A549 (cell line): Measurements from ENCODE around the gene CENATAC. TPM values are rescaled to one million over a fixed set of nuclear protein-coding genes. Genes with fewer than 3 reads are reported as not detected.

Source experiments
- ATAC-seq, 2 experiments: fragments of 200-7000 bp in 1 of 2; fragments of >200 bp in 1 of 2; cut with Nextera tagmentation in 1 of 2; cut with Tn5 transposase in 1 of 2; 3 replicates each; pipeline versions ENCODE4 v1.8.0 to v1.9.1; 2018 to 2020; ENCODE audit warnings: mild to moderate bottlenecking in 1 of 2, moderate library complexity in 1 of 2
- CTCF ChIA-PET: fragments of 300-600 bp; sonication (Branson Sonifier 250); formaldehyde crosslinking; extraction: SDS; loops from one replicate; lab custom pipeline; 2021; ENCODE audit warnings: antibody characterized with exemption, inconsistent platforms; lab: Yijun Ruan, JAX
- POLR2A ChIA-PET: fragments of 350-600 bp; formaldehyde crosslinking; extraction: SDS; loops from one replicate; lab custom pipeline; 2021; ENCODE audit warnings: antibody characterized with exemption, inconsistent platforms; lab: Yijun Ruan, JAX
- DNase-seq, 2 experiments: peaks; one replicate each; pipeline versions ENCODE4 v3.0.0 to v3.0.0-alpha.2; 2011 to 2016; ENCODE audit warnings: low read depth in 1 of 2, low spot score in 1 of 2
- FAIRE-seq: peaks from 2 replicates; lab custom pipeline; 2011; peaks lifted over from hg19 to GRCh38; lab: Jason Lieb, UNC
- H3K27ac ChIP-seq, 2 experiments: fragments of >200 bp; sonication (Bioruptor Twin); formaldehyde crosslinking; 3 replicates each; pipeline ENCODE4 v1.5.1; 2016 to 2017
- H3K4me1 ChIP-seq: fragments of >200 bp; sonication (Bioruptor Twin); formaldehyde crosslinking; 3 replicates; pipeline ENCODE4 v1.6.1; 2016
- H3K4me2 ChIP-seq: fragments of >200 bp; sonication (Bioruptor Twin); formaldehyde crosslinking; 3 replicates; pipeline ENCODE4 v1.6.1; 2016
- H3K4me3 ChIP-seq: fragments of >200 bp; sonication (Bioruptor Twin); formaldehyde crosslinking; 3 replicates; pipeline ENCODE4 v1.5.1; 2016
- H3K9me3 ChIP-seq: fragments of >200 bp; sonication (Bioruptor Twin); formaldehyde crosslinking; 3 replicates; pipeline ENCODE4 v1.6.1; 2016
- CBX2 ChIP-seq: fragments of 200-600 bp; sonication (generic); IDR thresholded peaks from 2 replicates; pipeline ENCODE4 v1.6.1; 2016; ENCODE audit warnings: low read depth, mild to moderate bottlenecking, borderline replicate concordance
- CEBPB ChIP-seq, 2 experiments: fragments of >200 bp in 1 of 2; sonication (Bioruptor Twin) in 1 of 2; formaldehyde crosslinking in 1 of 2; IDR thresholded peaks; 2 replicates each; pipeline ENCODE4 v1.6.1; 2012 to 2016
- CHD2 ChIP-seq: fragments of 150-350 bp; IDR thresholded peaks from 2 replicates; pipeline ENCODE4 v1.6.1; 2014; ENCODE audit warnings: low read length; ENCODE audit not compliant: partially characterized antibody
- CHD4 ChIP-seq: fragments of 200-600 bp; sonication (generic); IDR thresholded peaks from 2 replicates; pipeline ENCODE4 v1.6.1; 2016; ENCODE audit warnings: antibody characterized with exemption, mild to moderate bottlenecking, borderline replicate concordance
- EP300 ChIP-seq, 2 experiments: fragments of >200 bp; sonication (Bioruptor Twin); formaldehyde crosslinking; IDR thresholded peaks; 2 replicates in 1 of 2; 3 replicates in 1 of 2; pipeline ENCODE4 v1.6.1; 2016 to 2017
- HDAC2 ChIP-seq: fragments of 200-600 bp; sonication (generic); IDR thresholded peaks from 2 replicates; pipeline ENCODE4 v1.6.1; 2016
- HEYL ChIP-seq: fragments of 250-450 bp; sonication (Bioruptor Pico); IDR thresholded peaks from 2 replicates; pipeline ENCODE4 v1.8.0; 2021; ENCODE audit warnings: mild to moderate bottlenecking, moderate library complexity
- HOXB5 ChIP-seq: fragments of 250-450 bp; sonication (Bioruptor Pico); IDR thresholded peaks from 2 replicates; pipeline ENCODE4 v1.5.0; 2020; ENCODE audit warnings: mild to moderate bottlenecking, moderate library complexity
- JUNB ChIP-seq: fragments of >200 bp; sonication (Bioruptor Twin); formaldehyde crosslinking; IDR thresholded peaks from 2 replicates; pipeline ENCODE4 v1.6.1; 2016
- KDM5A ChIP-seq: fragments of 200-600 bp; sonication (generic); IDR thresholded peaks from 2 replicates; pipeline ENCODE4 v1.6.1; 2016; ENCODE audit warnings: antibody characterized with exemption, mild to moderate bottlenecking
- MAFK ChIP-seq: fragments of 450-650 bp; IDR thresholded peaks from 2 replicates; pipeline ENCODE4 v1.6.1; 2014; ENCODE audit not compliant: partially characterized antibody
- MYC ChIP-seq: IDR thresholded peaks from 2 replicates; pipeline ENCODE4 v1.6.1; 2012; ENCODE audit warnings: mild to moderate bottlenecking, inconsistent platforms, low read length, improper control_type of control experiment, borderline replicate concordance
- NFE2L2 ChIP-seq: fragments of 150-350 bp; conservative IDR thresholded peaks from 2 replicates; pipeline ENCODE4 v1.6.1; 2014; ENCODE audit warnings: low read length
- RARB ChIP-seq: fragments of 250-450 bp; sonication (Bioruptor Pico); IDR thresholded peaks from 2 replicates; pipeline ENCODE4 v1.8.0; 2021; ENCODE audit warnings: mild to moderate bottlenecking, moderate library complexity
- RNF2 ChIP-seq: fragments of 200-600 bp; sonication (generic); IDR thresholded peaks from 2 replicates; pipeline ENCODE4 v1.6.1; 2016; ENCODE audit warnings: low read depth, mild to moderate bottlenecking, antibody characterized with exemption, moderate library complexity, borderline replicate concordance
- SREBF2 ChIP-seq: fragments of 450-650 bp; IDR thresholded peaks from 2 replicates; pipeline ENCODE4 v1.6.1; 2014; ENCODE audit warnings: mild to moderate bottlenecking, moderate library complexity
- TFCP2L1 ChIP-seq: fragments of 250-450 bp; sonication (Bioruptor Pico); IDR thresholded peaks from 2 replicates; pipeline ENCODE4 v1.5.0; 2021; ENCODE audit warnings: mild to moderate bottlenecking
- ZC3H11A ChIP-seq: fragments of 450-650 bp; IDR thresholded peaks from 2 replicates; pipeline ENCODE4 v1.6.1; 2014; ENCODE audit warnings: antibody characterized with exemption, mild to moderate bottlenecking
- WGBS: methylation state at CpG from one replicate; pipeline ENCODE4 v1.1.6; 2017; ENCODE audit errors: missing lambda C conversion rate; 5-methylcytosine and 5-hydroxymethylcytosine counted together
- polyA plus RNA-seq, 4 experiments: library from polyadenylated mRNA; depleted of rRNA in 3 of 4; stranded (reverse); fragments of >200 nt; fragmentation: RNase III in 1 of 4; extraction: RNeasy Plus Mini Kit Qiagen cat#74134 plus additional on column Dnase treatment in 1 of 4; gene quantifications; 2 replicates in 3 of 4; 3 replicates in 1 of 4; pipeline ENCODE4 v1.2.3, GENCODE V29; 2011 to 2017
- TF ChIP-seq, protein P1 (sequence below): IDR thresholded peaks from 2 replicates; pipeline ENCODE4 v1.6.1; 2012; ENCODE audit warnings: low read depth, borderline replicate concordance
- TF ChIP-seq, protein P2 (sequence below): fragments of >200 bp; sonication (Bioruptor Twin); formaldehyde crosslinking; IDR thresholded peaks from 3 replicates; pipeline ENCODE4 v1.5.1; 2016
- TF ChIP-seq, protein P3 (sequence below): fragments of 200-600 bp; sonication (generic); IDR thresholded peaks from 2 replicates; pipeline ENCODE4 v1.6.1; 2016; ENCODE audit warnings: antibody characterized with exemption, mild to moderate bottlenecking, moderate library complexity
- TF ChIP-seq, protein P4 (sequence below): fragments of >200 bp; sonication (Bioruptor Twin); formaldehyde crosslinking; IDR thresholded peaks from 3 replicates; pipeline ENCODE4 v1.6.1; 2016
- TF ChIP-seq, protein P5 (sequence below): fragments of >200 bp; sonication (Bioruptor Twin); formaldehyde crosslinking; IDR thresholded peaks from 2 replicates; pipeline ENCODE4 v1.6.1; 2016

Gene CENATAC
- polyA plus RNA-seq, 2 of the 4 experiments (the other 2 are of a cell fraction): 11.1 to 20.2 TPM

DNA sequence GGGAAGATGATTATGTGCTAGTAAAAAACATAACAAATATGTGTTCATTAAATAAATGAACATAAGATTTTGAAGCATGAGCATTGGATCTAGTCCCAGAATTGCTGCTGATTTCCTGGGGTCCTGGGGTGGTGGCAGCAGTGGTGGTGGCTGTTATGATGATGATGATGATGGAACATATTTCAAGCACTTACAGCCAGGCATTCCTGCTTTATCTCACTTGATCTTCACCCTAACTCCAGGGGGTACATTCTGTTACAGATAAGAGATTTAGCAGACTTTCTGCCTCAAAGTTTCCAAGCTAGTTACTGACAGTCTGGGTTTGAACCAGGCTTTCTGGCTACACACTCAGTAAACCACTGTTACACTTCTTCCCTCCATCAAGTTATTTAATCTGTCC lies 25.8 kb downstream of the CENATAC start:
- no peak for ATAC-seq
- DNase-seq: no peak
- CTCF ChIA-PET: no interaction called here
- POLR2A ChIA-PET: no interaction called here
- TF ChIP-seq NFE2L2 (no peak), CEBPB (IDR thresholded peaks at IDR 0.05) (no peak)
- TF ChIP-seq, protein P1, sequence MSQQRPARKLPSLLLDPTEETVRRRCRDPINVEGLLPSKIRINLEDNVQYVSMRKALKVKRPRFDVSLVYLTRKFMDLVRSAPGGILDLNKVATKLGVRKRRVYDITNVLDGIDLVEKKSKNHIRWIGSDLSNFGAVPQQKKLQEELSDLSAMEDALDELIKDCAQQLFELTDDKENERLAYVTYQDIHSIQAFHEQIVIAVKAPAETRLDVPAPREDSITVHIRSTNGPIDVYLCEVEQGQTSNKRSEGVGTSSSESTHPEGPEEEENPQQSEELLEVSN: no peak
- TF ChIP-seq, all 56 proteins: peak for 0
- FAIRE-seq: no peak
- Histone ChIP-seq H3K4me1 (peaks cover 26% of the 10 kb centered on the region), H3K27ac (no peak overlapping the region), H3K9me3 (no peaks in the 10 kb centered on the region), H3K4me2 (no peak overlapping the region), H3K4me3 (no peak overlapping the region)

DNA sequence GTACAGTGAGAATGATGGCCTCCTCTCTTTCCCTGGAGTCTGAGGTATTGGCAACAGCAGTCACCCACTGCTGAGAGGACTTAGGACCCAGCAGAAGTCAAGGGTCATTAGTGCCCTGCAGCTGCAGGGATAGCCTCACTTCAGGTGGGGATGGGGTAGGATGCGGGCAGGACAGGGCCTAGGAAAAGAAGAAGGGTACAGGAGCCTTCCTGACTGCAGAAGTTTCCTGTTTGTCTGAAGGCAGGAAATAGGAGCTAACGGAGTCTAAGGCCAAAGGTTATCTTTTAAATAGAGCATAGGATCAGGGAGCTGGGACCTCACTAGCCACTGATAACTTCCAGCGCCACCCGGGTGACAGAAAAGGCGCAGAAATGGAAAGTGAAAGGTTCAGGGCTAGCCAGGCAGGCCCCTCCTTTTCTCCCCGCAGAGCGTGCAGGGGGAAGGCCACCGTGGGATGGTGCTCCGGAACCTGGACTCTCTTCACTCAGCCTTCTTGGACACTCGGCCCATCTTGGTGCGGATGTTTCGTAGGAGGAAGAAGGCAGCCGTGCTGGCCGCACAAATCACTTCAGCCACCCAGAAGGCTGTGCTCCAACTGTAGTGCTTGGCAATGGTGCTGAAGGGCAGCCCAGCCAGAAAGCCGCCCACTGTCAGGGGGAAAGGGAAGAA lies 26.6 kb downstream of the CENATAC start:
- no peak for ATAC-seq
- Histone ChIP-seq H3K27ac (no peak overlapping the region), H3K4me3 (no peak overlapping the region), H3K4me2 (no peak overlapping the region), H3K4me1 (peaks cover 32% of the 10 kb centered on the region), H3K9me3 (no peaks in the 10 kb centered on the region)
- ChIA-PET POLR2A (no interaction called here), CTCF (interaction anchor here (0.8 to 1.4 kb wide), 2 partner anchors 19 to 32 kb away, joined by 4 read pairs; partner anchors contain the start of gene HYOU1)
- no peak for DNase-seq
- no peak for TF ChIP-seq MAFK
- TF ChIP-seq HEYL (CRISPR knock-in tag): no peak
- no peak for TF ChIP-seq ZC3H11A
- TF ChIP-seq, protein P2, sequence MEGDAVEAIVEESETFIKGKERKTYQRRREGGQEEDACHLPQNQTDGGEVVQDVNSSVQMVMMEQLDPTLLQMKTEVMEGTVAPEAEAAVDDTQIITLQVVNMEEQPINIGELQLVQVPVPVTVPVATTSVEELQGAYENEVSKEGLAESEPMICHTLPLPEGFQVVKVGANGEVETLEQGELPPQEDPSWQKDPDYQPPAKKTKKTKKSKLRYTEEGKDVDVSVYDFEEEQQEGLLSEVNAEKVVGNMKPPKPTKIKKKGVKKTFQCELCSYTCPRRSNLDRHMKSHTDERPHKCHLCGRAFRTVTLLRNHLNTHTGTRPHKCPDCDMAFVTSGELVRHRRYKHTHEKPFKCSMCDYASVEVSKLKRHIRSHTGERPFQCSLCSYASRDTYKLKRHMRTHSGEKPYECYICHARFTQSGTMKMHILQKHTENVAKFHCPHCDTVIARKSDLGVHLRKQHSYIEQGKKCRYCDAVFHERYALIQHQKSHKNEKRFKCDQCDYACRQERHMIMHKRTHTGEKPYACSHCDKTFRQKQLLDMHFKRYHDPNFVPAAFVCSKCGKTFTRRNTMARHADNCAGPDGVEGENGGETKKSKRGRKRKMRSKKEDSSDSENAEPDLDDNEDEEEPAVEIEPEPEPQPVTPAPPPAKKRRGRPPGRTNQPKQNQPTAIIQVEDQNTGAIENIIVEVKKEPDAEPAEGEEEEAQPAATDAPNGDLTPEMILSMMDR: no peak
- no peak for TF ChIP-seq TFCP2L1 (CRISPR knock-in tag)
- TF ChIP-seq HOXB5: no peak
- no peak for TF ChIP-seq CHD2
- no peak for TF ChIP-seq MYC
- TF ChIP-seq HDAC2: no peak
- TF ChIP-seq CHD4: no peak
- TF ChIP-seq, protein P3, sequence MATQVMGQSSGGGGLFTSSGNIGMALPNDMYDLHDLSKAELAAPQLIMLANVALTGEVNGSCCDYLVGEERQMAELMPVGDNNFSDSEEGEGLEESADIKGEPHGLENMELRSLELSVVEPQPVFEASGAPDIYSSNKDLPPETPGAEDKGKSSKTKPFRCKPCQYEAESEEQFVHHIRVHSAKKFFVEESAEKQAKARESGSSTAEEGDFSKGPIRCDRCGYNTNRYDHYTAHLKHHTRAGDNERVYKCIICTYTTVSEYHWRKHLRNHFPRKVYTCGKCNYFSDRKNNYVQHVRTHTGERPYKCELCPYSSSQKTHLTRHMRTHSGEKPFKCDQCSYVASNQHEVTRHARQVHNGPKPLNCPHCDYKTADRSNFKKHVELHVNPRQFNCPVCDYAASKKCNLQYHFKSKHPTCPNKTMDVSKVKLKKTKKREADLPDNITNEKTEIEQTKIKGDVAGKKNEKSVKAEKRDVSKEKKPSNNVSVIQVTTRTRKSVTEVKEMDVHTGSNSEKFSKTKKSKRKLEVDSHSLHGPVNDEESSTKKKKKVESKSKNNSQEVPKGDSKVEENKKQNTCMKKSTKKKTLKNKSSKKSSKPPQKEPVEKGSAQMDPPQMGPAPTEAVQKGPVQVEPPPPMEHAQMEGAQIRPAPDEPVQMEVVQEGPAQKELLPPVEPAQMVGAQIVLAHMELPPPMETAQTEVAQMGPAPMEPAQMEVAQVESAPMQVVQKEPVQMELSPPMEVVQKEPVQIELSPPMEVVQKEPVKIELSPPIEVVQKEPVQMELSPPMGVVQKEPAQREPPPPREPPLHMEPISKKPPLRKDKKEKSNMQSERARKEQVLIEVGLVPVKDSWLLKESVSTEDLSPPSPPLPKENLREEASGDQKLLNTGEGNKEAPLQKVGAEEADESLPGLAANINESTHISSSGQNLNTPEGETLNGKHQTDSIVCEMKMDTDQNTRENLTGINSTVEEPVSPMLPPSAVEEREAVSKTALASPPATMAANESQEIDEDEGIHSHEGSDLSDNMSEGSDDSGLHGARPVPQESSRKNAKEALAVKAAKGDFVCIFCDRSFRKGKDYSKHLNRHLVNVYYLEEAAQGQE: no peak
- no peak for TF ChIP-seq CBX2
- TF ChIP-seq KDM5A: no peak
- TF ChIP-seq JUNB: no peak
- TF ChIP-seq, protein P4, sequence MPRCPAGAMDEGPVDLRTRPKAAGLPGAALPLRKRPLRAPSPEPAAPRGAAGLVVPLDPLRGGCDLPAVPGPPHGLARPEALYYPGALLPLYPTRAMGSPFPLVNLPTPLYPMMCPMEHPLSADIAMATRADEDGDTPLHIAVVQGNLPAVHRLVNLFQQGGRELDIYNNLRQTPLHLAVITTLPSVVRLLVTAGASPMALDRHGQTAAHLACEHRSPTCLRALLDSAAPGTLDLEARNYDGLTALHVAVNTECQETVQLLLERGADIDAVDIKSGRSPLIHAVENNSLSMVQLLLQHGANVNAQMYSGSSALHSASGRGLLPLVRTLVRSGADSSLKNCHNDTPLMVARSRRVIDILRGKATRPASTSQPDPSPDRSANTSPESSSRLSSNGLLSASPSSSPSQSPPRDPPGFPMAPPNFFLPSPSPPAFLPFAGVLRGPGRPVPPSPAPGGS: no peak
- TF ChIP-seq RARB (CRISPR knock-in tag): no peak
- TF ChIP-seq, protein P5, sequence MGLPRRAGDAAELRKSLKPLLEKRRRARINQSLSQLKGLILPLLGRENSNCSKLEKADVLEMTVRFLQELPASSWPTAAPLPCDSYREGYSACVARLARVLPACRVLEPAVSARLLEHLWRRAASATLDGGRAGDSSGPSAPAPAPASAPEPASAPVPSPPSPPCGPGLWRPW: no peak
- no peak for TF ChIP-seq SREBF2
- TF ChIP-seq EP300 (IDR thresholded peaks at IDR 0.05): no peak
- no peak for TF ChIP-seq RNF2
- no peak for FAIRE-seq
- 95% methylated on average over 15 of the region's 15 CpGs for WGBS
